ENCODE data around the gene CDK19.

DNA sequence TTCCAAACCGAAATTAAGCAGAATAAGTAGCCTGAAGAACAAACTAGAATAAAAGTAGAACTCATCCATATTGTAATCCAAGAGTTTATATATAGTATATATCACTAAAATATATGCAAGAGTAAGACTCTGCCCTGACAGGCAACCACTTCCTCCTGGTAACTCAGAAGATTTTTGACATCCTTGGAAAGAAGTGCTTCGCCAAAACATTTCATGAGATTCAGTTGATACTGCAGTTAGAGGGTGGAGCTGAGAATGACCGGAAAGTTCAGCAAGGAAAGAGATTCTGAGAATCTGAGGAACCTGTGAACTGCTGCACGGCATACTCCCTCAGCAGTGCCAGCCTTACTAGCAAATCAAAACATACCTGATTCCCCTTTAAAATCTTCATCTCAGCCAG lies 79.6 kb downstream of the CDK19 start:
- no peak for TF ChIP-seq CTCF (IDR thresholded peaks at IDR 0.05)
- no peak for TF ChIP-seq POLR2A (IDR thresholded peaks at IDR 0.05)

Data from testis (tissue), 2 donors.